Measurements from ENCODE around the gene GAST. TPM values are rescaled to one million over a fixed set of nuclear protein-coding genes. Genes with fewer than 3 reads are reported as not detected.
A peak's percentile ranks its signal among the peaks of the same experiment; 100 is the strongest.

Gene GAST
- total and polyA plus RNA-seq, 2 of the 13 experiments (the other 11 are each of a cell fraction or from before 2014, with no cell fraction given): 0.32 to 0.42 TPM

DNA sequence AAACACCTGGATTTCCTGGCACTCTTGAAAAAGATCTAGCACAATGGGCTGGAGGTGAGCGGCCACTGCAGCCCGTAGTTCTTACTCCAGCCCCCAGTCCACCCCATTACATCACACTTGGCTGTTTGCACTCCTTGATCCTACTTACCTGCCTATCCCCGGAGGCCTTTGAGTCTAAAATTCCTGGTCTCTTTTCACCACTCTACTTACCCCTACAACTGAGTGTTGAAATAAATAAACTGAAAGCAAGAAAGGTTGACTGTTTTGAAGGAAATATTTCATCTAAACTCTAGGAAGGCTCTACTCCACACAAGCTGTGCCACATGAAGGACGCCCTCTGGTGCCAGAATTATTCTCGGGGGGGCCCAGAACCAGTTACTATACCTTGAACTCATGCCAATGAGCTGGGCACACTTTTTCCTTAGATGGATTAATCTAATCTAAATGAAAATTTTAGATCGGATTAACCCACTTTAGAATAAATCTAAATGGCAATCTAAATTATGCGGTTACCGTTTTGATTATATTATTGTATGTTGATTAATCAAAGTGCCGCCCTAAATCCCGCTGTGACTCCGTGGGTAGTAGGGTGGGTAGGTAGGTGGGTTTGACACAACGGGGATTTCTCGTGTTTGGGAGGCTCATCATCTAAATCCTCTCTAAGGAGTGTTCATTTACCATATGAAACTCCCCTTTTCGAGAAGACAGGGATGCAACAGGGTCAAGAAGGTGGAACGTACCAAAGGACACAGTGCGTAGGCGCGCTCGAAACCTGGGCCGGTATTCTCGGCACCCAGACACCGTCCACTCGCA lies 24.1 kb upstream of the GAST start (continued):
- TF ChIP-seq, protein P1, sequence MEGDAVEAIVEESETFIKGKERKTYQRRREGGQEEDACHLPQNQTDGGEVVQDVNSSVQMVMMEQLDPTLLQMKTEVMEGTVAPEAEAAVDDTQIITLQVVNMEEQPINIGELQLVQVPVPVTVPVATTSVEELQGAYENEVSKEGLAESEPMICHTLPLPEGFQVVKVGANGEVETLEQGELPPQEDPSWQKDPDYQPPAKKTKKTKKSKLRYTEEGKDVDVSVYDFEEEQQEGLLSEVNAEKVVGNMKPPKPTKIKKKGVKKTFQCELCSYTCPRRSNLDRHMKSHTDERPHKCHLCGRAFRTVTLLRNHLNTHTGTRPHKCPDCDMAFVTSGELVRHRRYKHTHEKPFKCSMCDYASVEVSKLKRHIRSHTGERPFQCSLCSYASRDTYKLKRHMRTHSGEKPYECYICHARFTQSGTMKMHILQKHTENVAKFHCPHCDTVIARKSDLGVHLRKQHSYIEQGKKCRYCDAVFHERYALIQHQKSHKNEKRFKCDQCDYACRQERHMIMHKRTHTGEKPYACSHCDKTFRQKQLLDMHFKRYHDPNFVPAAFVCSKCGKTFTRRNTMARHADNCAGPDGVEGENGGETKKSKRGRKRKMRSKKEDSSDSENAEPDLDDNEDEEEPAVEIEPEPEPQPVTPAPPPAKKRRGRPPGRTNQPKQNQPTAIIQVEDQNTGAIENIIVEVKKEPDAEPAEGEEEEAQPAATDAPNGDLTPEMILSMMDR (CRISPR knock-in tag; IDR thresholded peaks at IDR 0.05): peak; percentile 69
- TF ChIP-seq ELF3 (CRISPR knock-in tag; IDR thresholded peaks at IDR 0.05): peak; percentile 42
- no peak for TF ChIP-seq IKZF5 (CRISPR knock-in tag; IDR thresholded peaks at IDR 0.05)
- TF ChIP-seq, protein P2, sequence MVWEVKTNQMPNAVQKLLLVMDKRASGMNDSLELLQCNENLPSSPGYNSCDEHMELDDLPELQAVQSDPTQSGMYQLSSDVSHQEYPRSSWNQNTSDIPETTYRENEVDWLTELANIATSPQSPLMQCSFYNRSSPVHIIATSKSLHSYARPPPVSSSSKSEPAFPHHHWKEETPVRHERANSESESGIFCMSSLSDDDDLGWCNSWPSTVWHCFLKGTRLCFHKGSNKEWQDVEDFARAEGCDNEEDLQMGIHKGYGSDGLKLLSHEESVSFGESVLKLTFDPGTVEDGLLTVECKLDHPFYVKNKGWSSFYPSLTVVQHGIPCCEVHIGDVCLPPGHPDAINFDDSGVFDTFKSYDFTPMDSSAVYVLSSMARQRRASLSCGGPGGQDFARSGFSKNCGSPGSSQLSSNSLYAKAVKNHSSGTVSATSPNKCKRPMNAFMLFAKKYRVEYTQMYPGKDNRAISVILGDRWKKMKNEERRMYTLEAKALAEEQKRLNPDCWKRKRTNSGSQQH (CRISPR knock-in tag; IDR thresholded peaks at IDR 0.05; ENCODE audit: low read depth): 0 out of 2 replicates have a peak, but pooled peaks have one; percentile 32
- 0 out of 2 replicates have a peak, but pooled peaks have one; percentile 13 for TF ChIP-seq NKX3-1 (CRISPR knock-in tag; IDR thresholded peaks at IDR 0.05)
- 0 out of 2 replicates have a peak, but pooled peaks have one; percentile 27 for TF ChIP-seq ATF3 (CRISPR knock-in tag; IDR thresholded peaks at IDR 0.05)
- 0 out of 2 replicates have a peak, but pooled peaks have one; percentile 14 for TF ChIP-seq HDAC2 (CRISPR knock-in tag; IDR thresholded peaks at IDR 0.05)
- 0 out of 2 replicates have a peak, but pooled peaks have one; percentile 11 for TF ChIP-seq SMC3 (IDR thresholded peaks at IDR 0.05; ENCODE audit: low read length)
- TF ChIP-seq ZNF784 (CRISPR knock-in tag; IDR thresholded peaks at IDR 0.05; ENCODE audit: borderline replicate concordance): 0 out of 2 replicates have a peak, but pooled peaks have one; percentile 53
- 0 out of 2 replicates have a peak, but pooled peaks have one; percentile 7 for TF ChIP-seq SAFB2 (CRISPR knock-in tag; IDR thresholded peaks at IDR 0.05; ENCODE audit: borderline replicate concordance, low read depth)
- no peak for TF ChIP-seq NFRKB (IDR thresholded peaks at IDR 0.05)
- 0 out of 2 replicates have a peak, but pooled peaks have one; percentile 23 for TF ChIP-seq TFE3 (CRISPR knock-in tag; IDR thresholded peaks at IDR 0.05)
- 0 out of 2 replicates have a peak, but pooled peaks have one; percentile 67 for TF ChIP-seq ZBTB44 (CRISPR knock-in tag; IDR thresholded peaks at IDR 0.05)
- TF ChIP-seq KMT2A (CRISPR knock-in tag; IDR thresholded peaks at IDR 0.05): 0 out of 2 replicates have a peak, but pooled peaks have one; percentile 20
- peak; percentile 49 for TF ChIP-seq RARA (CRISPR knock-in tag; IDR thresholded peaks at IDR 0.05)
- peak; percentile 22; the same call in 1 of the 2 replicates for TF ChIP-seq NFKBIZ (CRISPR knock-in tag; IDR thresholded peaks at IDR 0.05)
- peak; percentile 41 for TF ChIP-seq CCAR2 (optimal IDR thresholded peaks at IDR 0.05; ENCODE audit: low read depth, low read length)
- TF ChIP-seq DR1 (CRISPR knock-in tag; IDR thresholded peaks at IDR 0.05): no peak

Measured in HepG2 (cell line).